ENCODE data around the gene GRAMD1A. TPM values are rescaled to one million over a fixed set of nuclear protein-coding genes. Genes with fewer than 3 reads are reported as not detected.

Gene GRAMD1A
- total and polyA plus RNA-seq, 2 donors (not counting 1 experiment from before 2014, with no cell fraction given) = 83.8 to 102 TPM

- ChIA-PET CTCF (no interaction called here), POLR2A (no interaction called here)
- Histone ChIP-seq H2AFZ (ENCODE audit: insufficient read depth, low read depth, low read length, poor library complexity, severe bottlenecking) (peak overlapping the region; percentile 74), H3K4me3 (ENCODE audit: control extremely low read depth in 1 of 5, extremely low read depth in 1 of 5, insufficient read depth in 1 of 5, low read depth in 2 of 5, low read length in 4 of 5) (peak overlapping the region in 4 of 5 experiments; percentile 37 to 49 (median 44)), H3K9me3 (ENCODE audit: control extremely low read depth in 1 of 3, control insufficient read depth in 2 of 3, insufficient read depth in 1 of 3, low read length in 2 of 3) (no peaks in the 10 kb centered on the region), H4K20me1 (ENCODE audit: control insufficient read depth, insufficient read depth, low read length, poor library complexity, severe bottlenecking) (no peaks in the 10 kb centered on the region), H3K4me1 (ENCODE audit: control insufficient read depth in 2 of 2, insufficient read depth in 2 of 2, low read length in 2 of 2) (peaks cover 39 to 45% of the 10 kb centered on the region in 2 donors), H3K36me3 (replicated peaks in 1 of 2; ENCODE audit: control extremely low read depth in 1 of 2, control insufficient read depth in 1 of 2, extremely low read depth in 1 of 2, insufficient read depth in 2 of 2, low read length in 1 of 2) (no peaks in the 10 kb centered on the region), H3K4me2 (replicated peaks; ENCODE audit: low read depth, low read length, poor library complexity, severe bottlenecking) (peak overlapping the region; percentile 90), H3K79me2 (ENCODE audit: control insufficient read depth, insufficient read depth, low read length) (no peaks in the 10 kb centered on the region), H3K27me3 (replicated peaks in 1 of 4; ENCODE audit: control extremely low read depth in 1 of 4, control insufficient read depth in 3 of 4, insufficient read depth in 4 of 4, low read length in 3 of 4) (peaks cover 0 to 22% (median 7%) of the 10 kb centered on the region in 4 experiments), H3K27ac (ENCODE audit: low read length in 2 of 2) (no peak overlapping the region), H3K9ac (ENCODE audit: low read length) (peak overlapping the region; percentile 57)
- Mint-ChIP-seq H3K27me3 (peaks cover 12% of the 10 kb centered on the region), H3K27ac (peak overlapping the region; percentile 62), H3K9me3 (ENCODE audit: insufficient read depth) (no peaks in the 10 kb centered on the region), H3K4me1 (peaks cover 45% of the 10 kb centered on the region), H3K4me3 (peak overlapping the region; percentile 85)
- TF ChIP-seq EZH2 (IDR thresholded peaks at IDR 0.05; ENCODE audit: borderline replicate concordance, insufficient read depth, low read depth, low read length, poor library complexity, severe bottlenecking) (no peak), CTCF (IDR thresholded peaks at IDR 0.05) (no peak)
- peak; percentile 11 for ATAC-seq (ENCODE audit: low read depth)
- DNase-seq = peak; percentile 47
- intact Hi-C loops (cut with micrococcal nuclease) = no loop called here
- 3% methylated on average over 17 of the region's 39 CpGs for WGBS (ENCODE audit: insufficient coverage)
These were observed 40.0 kb downstream of the GRAMD1A start for GRCh38 chr19:35039881-35040825.
